GM21423 (cell line): ENCODE results near the gene ADAM12.
"Not testable (repeated sequence)": the region's sequence is repeated elsewhere in the genome, so short reads cannot be mapped to it uniquely, and the experiment has no call there.

Experiments
- ATAC-seq: cut with Tn5 transposase; IDR thresholded peaks from one replicate; pipeline ENCODE4 v1.9.1; 2021; ENCODE audit warnings: mild to moderate bottlenecking, moderate library complexity; ENCODE audit not compliant: unreplicated experiment

ADAM12 gene

DNA sequence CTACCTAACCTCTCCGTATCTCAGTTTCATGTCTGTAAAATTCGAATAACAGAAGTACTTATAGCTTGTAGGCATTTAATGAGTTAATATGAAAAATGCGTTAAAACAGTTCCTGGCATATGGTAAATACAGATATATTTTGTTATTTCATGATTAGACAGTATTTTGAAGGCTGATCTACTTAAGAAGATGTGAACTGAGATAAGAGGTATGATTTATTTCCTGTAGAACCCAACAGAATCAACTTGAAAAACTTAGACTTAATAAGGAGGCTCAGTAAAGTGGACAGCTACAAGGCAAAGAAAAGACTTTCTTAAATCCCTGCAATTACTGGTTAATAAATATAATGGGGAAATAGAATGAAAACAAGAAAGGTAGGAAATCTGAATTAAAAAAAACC is 388.6 kb downstream of the ADAM12 start:
- no peak for ATAC-seq

DNA sequence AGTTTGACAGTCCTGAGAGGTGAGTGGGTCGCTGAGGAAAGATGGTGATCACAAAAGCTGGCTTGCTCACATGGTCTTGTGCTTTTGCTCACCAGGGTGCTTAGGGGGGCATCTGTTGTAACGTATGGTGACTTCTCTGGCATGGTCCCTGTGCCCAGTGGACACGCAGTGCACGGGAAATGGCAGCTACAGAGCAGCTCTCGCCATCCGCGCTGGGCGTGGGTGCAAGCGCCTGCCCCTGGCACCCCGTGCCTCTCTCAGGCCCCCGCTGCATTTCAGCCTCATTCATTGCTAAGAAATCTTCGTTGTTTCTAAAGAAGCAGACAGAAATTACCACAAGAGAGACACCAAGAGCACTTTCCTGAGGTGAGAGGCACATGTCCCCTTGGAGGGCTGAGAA is 390.7 kb downstream of the ADAM12 start:
- no peak for ATAC-seq

DNA sequence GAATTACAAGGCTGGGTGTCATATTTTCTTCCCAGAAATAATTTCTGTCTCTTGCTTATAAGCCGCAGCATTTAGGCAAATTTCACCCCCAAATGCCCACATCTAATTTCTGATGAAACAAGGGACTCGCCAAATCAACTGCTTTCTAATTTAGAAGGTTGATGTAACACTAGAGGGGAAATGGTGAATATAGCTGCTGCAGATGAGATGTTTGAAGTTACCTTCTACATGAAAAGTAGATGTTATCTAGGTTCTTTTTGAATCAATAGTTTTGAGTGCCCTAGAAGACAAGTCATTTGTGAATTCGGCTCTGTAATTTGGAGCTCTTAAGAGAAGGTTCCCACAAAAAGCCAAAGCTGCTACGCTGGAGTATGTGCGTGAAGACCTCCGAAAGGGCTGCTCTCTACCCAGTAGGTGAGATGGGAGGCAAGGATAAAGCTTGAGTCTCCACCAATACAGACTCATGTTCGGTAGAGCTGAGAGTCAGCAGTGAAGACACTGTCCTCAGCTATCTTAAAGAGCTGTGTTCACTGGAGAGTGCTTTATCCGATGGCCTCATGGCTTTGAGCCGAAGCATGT is 392.5 kb downstream of the ADAM12 start:
- ATAC-seq: no peak

DNA sequence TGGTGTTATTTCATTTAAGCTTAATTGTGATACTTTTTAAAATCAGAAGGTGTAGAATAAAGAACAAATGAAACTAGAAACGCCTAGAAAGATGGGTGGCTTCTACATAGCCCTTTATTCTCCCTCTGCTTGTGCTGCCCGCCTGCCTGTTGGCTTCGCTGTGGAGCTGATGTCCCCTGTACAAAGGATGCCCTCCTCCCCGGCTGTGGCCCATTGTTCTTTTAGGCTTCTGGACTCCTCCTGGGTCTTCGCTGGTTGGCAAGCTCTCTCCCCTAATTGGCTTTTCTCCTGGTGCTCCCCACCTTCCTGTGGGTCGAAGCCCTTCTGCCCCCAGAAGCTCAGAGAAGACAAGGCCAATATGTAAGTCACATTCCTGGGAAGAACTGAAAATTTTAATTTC is 393.7 kb downstream of the ADAM12 start:
- no peak for ATAC-seq

DNA sequence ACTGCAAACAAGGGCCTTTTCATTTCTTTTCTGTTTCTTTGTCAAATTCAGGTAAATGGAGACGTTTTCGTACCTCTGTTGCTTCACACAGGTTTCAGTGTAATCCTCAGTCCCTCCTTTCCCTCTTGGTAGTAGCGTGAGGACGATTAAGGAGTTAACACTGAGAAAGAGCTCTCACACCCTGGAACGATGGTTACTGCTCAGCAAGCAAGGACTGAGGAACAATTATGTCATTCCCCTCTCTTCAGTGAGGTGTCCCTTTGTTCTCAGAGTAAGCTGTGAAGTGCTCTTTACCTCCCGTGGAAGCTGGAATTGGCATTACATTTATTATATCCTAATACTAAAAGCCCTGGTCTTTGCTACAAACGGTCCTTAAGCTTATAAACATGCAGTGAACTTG is 396.0 kb downstream of the ADAM12 start:
- no peak for ATAC-seq

DNA sequence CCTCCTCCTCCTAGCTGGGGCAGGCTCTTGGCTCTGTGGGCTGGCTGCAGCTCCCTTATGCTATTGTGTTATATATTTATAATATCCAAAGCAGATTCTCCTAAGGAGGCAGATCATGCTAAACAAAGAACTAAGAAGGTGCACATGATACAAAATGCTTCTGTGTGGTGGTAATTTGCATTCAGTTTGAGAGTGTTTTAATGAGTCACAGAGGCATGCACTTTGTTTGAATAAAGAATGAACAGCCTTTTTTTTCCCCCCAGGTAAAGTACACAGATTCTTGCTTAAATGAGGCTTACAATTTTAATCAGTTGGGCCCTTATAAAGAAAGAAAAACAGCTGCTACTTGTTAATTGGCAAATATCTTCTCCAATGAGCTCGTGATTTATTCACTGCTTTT is 396.9 kb downstream of the ADAM12 start:
- ATAC-seq: no peak

DNA sequence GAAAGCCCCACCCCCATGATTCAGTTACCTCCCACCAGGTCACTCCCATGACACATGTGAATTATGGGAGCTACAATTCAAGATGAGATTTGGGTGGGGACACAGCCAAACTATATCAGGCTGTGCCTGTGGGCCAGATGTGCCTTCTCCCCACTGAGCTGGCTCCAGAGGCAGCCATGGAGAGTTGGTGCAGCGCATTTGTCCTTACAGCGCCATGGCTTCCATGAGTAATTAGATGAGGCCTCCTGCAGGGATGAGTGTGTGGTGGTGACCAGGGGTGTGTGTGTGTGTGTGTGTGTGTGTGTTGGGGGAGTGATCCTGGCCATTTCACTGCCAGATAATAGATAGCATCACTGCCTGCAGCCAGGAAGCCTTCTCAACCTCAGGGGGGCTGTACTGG is 397.3 kb downstream of the ADAM12 start:
- no peak for ATAC-seq

DNA sequence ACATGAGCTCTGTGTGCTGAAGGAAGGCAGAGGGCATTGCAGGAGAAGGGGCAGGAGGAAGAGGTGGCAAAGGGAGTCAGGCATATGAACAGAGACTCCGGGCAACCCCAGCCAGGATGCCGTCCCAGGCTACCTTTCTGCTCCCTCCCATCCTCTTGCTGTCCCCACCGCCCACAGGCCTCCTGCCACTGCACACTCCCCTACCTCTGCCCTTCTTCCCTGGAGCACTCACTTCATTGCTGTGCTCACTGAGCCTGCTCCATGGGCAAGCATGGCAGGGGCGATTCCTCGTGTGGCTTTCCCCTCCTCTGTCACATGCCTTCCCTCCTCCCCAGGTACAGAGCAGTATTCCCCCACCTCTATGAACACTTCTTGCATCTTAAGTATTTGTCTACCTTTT is 398.5 kb downstream of the ADAM12 start:
- ATAC-seq: no peak

DNA sequence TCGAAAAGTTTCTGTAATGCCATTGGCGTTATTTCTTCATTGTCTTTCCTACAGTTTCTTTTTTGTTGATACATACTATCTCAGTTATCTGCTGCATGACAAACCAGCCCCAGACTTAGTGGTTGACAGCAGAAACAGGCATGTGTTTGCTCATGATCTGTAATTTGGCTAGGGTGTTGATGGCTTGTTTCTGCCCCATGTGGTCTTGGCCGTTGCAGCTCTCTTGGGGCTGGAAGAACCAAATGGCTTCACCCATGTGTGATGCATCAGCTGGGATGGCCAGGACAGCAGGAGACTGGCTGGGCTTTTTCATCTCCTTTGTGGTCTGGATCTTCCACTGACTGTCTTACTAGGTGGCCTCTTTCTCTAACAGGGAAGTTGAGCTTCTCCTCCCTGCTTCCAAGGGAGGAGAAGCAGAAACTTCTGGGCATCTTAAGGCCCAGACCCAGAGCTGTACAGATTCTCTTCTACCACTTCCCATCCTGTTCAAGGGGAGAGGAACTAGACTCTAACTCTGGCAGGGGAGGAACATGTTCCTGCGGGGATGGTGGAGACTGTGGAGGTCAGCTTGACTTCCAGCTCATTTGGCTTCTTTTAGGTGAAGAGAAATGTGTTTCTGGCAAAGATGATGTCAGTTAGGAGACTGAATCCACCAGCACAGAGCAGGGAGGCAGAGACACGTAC is 402.6 kb downstream of the ADAM12 start:
- no peak for ATAC-seq

DNA sequence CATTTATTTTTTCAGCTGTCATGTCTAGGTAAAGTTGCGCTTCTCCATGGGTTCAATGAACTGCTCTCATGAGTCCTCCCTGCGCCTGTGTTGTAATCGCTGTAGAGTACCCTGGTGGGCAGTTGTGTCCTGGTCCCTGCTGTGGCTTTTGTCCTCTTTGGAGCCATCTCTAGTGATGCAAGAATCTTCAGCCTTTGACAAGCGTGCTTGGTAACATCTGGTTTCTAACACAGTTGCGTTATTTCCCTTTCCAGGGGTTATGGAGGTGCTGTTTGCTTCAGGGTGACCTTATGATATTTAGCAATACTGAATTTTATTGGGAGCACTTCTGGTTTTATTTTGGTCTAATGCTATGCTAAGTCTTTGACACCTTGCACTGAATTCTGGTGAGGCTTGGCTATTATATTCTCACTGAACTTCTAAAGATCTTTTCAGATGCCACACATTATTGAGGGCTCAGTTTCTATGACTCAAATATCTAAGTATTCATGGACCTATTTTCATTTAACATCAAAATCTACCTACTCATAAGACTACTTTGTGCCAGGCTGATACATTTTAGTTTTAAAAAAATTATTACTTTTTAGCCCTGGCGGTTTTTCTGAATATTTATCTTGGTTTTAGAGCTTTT is 403.3 kb downstream of the ADAM12 start:
- no peak for ATAC-seq

DNA sequence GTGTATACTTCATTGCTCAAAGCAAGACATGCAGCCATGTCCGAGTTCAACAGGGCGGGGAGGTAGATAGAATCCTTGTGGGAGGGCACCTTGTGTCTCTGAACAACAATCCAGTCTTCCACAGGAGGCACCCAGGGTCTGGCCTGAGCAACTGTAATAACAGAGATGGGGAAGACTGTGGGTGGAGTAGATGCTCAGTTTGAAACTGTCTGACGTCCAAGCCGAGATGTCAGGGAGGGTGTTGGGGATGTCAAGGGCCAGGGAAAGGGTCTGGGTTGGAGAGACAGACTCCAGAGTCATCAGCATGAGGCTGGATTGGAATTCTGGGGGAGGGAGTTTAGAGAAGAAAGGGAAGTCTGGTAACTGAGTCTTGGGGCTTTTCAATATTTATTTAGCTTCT is 403.9 kb downstream of the ADAM12 start:
- ATAC-seq: no peak

DNA sequence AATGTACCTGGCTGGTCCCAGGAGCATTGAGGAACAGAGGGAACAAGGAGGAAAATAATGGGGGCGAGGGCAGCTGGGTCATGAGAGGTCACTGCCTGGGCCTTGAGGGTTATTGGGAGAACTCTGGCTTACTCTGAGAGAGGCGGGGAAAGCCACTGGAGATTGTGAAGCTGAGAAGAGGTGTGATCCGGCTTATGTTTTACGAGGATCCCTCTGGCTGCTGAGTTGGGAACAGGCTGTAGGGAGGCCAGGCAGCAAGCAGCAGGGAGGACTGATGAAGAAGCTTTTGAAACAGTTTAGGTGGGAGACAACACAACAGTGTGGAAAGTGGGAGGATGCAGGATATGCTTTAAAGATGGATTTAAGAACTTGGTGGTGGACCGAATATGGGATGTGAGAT is 404.6 kb downstream of the ADAM12 start:
- ATAC-seq: no peak

DNA sequence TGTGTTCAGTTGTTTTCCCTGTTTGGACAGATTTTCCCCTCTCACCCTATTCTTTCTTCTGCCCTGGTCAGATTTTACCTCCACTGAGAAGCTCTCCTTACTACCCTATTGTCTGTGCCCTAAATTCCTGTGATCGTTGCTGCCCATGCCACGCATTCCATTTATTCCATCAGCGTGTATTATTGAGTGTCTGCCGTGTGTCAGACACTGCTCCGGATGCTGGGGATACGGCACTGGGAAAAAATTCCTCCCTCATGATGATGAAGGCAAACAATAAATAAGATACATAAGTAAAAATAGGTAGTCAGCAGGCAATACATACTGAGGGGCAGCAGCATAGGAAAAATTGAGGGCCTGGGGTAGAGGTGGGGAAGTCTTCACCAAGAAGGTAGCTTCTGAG is 405.1 kb downstream of the ADAM12 start:
- no peak for ATAC-seq

DNA sequence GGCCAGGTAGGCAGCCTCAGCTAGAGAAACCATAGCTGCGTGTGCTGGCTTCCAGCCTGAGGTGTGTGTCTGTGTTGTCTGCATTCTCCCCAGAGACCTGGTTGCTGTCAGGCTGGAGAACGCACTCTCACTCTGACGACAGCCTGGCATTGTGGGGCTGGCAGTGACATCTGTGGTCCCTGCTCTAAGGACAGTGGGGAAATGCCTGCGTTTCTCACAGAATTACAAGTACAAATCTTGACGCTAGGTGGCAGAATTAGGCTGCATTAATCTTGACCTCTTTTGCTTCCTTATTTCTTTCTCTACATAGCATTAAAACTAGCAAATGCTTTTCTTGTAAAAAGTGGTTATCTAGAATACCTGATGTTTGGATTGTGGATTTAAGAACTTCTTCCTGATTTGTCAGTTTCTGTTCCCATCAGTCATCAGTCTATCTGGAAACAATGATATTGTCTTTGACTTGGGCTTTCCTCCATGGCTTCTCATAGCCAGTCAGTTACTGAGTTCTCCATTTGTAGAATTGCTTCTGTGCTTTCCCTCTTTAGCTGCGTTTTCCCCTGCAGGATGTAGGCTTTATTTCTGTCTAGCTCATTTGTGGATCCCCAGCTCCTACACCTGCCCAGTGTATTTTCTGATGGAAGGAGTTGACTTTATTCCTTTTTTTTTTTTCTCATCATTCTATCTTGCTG is 405.9 kb downstream of the ADAM12 start:
- ATAC-seq: no peak

DNA sequence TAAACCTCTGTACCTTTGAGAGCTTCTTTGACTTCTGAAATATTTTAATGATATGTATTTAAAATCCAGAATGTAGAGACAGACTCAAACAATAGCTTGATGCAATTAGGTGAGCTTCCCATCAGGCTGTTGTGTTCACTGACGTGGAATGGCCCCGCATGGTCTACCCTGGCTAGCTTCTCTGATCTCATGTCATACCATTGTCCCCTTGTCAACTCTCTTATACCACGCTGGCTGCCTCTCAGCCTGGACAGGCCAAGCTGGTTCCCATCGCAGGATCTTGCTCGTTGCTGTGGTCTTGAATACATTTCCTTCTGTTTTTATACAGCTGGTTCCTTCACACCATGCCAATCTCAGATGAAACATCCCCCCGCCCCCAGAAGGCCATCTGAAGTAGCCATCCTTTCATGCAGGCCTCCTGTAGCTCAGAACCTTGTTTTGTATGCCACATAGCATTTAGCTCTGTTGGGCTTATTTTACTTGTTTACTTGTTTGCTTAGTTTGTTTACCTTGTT is 407.7 kb downstream of the ADAM12 start:
- no peak for ATAC-seq

DNA sequence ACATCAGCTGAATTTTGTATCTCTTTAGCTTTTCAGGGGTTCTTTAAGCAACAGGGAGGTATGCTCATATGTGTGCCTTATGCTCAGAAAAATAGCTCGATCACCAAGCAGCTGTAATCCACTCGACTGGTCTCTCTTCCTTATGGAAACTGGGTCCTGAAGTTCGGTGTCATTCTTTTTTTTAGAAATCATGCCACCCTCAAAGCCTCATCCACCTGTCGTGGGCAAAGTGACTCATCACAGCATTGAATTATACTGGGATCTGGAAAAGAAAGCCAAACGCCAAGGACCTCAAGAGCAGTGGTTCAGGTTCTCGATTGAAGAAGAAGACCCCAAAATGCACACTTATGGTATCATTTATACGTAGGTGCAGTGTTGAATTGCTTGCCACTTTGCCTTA is 408.3 kb downstream of the ADAM12 start:
- no peak for ATAC-seq

DNA sequence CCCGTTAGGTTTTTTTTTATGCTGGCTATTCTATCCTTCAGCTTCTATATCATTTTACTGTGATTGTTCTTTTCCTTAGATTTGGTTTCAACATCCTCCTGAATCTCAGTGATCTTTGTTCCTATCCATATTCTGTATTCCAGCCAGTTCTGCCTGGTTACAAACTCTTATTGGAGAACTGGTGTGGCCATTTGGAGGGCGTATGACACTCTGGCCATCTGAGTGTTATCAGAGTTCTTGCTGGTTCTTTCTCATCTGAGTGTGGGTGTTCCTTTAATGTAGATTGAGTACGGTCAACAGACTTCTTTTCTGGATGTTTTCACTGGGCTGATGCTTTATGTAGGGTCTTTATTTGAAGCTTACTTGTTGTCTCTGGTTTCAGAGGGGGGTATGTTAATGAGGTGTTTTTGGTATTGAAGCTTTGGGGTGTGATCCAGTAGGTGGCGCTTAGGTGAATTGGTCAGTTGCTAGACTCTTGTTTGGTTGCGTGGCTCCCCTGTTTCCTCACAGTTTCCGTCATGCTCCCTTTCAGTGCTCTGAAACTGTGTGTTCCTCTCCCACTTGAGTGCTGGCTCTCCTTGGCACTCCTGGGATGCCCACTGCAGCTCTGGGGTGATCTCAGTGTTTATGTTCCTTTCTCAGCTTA is 411.2 kb downstream of the ADAM12 start:
- no peak for ATAC-seq

DNA sequence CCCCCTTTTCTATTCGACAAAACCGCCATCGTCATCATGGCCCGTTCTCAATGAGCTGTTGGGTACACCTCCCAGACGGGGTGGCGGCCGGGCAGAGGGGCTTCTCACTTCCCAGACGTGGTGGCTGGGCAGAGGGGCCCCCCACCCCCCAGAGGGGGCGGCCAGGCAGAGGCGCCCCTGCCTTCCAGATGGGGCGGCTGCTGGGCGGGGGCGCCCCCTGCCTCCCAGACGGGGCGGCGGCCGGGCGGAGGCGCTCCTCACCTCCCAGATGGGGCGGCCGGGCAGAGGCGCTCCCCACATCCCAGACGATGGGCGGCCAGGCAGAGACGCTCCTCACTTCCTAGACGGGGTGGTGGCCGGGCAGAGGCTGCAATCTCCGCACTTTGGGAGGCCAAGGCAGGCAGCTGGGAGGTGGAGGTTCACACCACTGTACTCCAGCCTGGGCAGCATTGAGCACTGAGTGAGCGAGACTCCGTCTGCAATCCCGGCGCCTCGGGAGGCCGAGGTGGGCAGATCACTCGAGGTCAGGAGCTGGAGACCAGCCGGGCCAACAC is 418.1 kb downstream of the ADAM12 start:
- ATAC-seq: not testable (repeated sequence)

DNA sequence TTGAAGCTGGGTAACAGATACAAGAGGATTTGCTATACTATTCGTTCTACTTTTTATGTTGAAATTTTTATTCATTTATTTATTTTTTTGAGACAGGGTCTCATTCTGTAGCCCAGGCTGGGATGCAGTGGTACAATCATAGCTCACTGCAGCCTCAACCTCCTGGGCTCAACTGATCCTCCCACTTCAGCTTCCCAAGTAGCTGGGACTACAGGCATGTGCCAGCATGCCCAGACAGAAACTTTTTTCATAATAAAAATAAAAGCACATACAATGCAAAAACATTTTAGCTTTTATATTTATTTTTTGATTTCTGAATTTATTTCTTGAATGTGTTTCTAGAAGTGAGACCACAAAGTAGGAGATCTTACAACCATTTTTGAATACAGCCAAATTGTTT is 420.7 kb downstream of the ADAM12 start:
- ATAC-seq: no peak

DNA sequence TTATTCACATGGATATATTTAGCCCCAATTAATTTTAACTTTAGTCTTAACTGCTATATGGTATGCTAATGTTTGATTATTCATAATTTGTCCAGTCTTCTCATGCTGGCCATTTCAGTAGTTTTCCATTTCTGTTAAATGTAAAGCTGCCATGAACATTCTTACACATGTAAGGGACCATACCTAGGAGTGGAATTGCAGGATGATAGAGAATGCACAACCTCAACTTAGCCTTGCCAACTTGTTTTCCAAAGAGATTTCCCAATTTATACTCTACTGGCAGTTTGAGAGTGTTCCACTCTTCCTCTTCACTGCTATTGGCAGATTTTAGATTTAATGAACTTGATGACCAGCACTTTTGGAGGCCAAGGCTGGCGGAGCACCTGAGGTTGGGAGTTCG is 423.7 kb downstream of the ADAM12 start:
- ATAC-seq: no peak
